Esophagus squamous epithelium (tissue), 4 donors: Measurements from ENCODE around the gene TBPL2.

ENCODE experiments used
- CTCF ChIP-seq, 6 experiments: fragments of 450-650 bp in 4 of 6; fragments of 200-600 bp in 2 of 6; sonication (generic) in 2 of 6; IDR thresholded peaks; one replicate each; pipeline ENCODE4 v1.5.1; 2016 to 2019; ENCODE audit warnings: antibody characterized with exemption in 6 of 6, mild to moderate bottlenecking in 4 of 6, moderate library complexity in 4 of 6
- POLR2A ChIP-seq, 4 donors: fragments of 450-650 bp; IDR thresholded peaks; one replicate each; pipeline ENCODE4 v1.6.1; 2017; ENCODE audit warnings: antibody characterized with exemption in 4 of 4, mild to moderate bottlenecking in 4 of 4, moderate library complexity in 3 of 4

DNA sequence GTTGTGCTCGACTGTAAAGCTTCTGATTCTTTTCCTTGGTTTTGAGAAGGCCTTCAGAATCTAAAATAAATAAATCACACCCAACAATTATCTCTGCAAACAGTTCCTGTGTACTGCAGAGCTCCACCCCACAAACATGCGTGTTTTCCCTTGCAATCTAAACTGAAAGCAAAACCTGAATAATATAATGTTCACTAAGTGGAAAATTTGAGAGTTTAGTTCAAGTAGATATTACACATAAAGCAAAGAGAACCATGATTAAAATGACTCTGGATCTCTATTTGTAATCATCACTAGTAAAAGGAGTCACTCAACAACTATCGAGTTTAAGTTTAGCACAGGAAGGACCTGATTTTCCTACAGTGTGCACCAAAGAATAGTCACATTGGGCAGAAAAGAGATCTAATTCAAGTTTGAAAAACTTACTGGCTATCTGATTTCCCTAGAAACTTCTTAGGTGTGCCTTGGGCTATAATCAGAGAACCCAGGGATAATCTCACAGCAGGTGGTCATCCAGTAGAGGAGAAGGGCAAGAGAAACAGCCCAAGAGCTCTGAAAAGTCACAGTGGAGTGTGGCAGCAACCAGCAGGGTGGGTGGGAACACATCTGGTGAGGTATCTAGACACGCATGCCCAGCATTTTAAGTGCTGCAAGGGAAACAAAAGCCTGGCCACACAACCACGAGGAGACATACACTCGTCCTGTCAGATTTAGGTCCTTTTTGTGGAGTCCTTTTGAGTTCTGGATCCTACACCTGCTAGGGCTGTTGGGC lies 54.2 kb downstream of the TBPL2 start:
- no peak for TF ChIP-seq CTCF (IDR thresholded peaks at IDR 0.05)
- TF ChIP-seq POLR2A (IDR thresholded peaks at IDR 0.05), result no peak
